Caco-2 (cell line): ENCODE data around the gene DUSP11. TPM values are rescaled to one million over a fixed set of nuclear protein-coding genes. Genes with fewer than 3 reads are reported as not detected.
"Not testable (repeated sequence)": the region's sequence is repeated elsewhere in the genome, so short reads cannot be mapped to it uniquely, and the experiment has no call there.

Experiments
- BruUV-seq: library from RNA; stranded (reverse); fragments of 400-500 nt; replicated peaks from 2 replicates; lab custom pipeline; 2021; lab: Mats Ljungman, UMichigan
- CTCF ChIA-PET: fragments of 300-600 bp; sonication (Branson Sonifier 250); formaldehyde crosslinking; loops from one replicate; lab custom pipeline; 2022; ENCODE audit warnings: antibody characterized with exemption; lab: Charles Lee
- POLR2A ChIA-PET: fragments of 300-600 bp; sonication (Branson Sonifier 250); formaldehyde crosslinking; loops from one replicate; lab custom pipeline; 2022; ENCODE audit warnings: antibody characterized with exemption; lab: Charles Lee
- DNase-seq, 2 experiments: peaks; one replicate each; pipeline versions ENCODE4 v3.0.0 to v3.0.0-alpha.2; 2020 to 2022
- H3K27me3 ChIP-seq: replicated peaks from 2 replicates; pipeline ENCODE4 v1.6.0; 2011; ENCODE audit warnings: low read length; ENCODE audit not compliant: control insufficient read depth, insufficient read depth
- H3K36me3 ChIP-seq: 2 replicates; pipeline ENCODE4 v1.5.1; 2011; ENCODE audit warnings: low read length; ENCODE audit not compliant: control insufficient read depth, insufficient read depth
- H3K4me1 ChIP-seq: fragments of 250-450 bp; sonication (Bioruptor Pico); 2 replicates; pipeline ENCODE4 v1.5.1; 2020; ENCODE audit warnings: mild to moderate bottlenecking
- H3K4me3 ChIP-seq: 2 replicates; pipeline ENCODE4 v1.5.1; 2011; ENCODE audit warnings: low read depth, mild to moderate bottlenecking, control low read depth, low read length
- H3K9me3 ChIP-seq: fragments of 250-450 bp; sonication (Bioruptor Pico); 2 replicates; pipeline ENCODE4 v1.5.1; 2020; ENCODE audit warnings: mild to moderate bottlenecking, moderate library complexity
- H3K27ac Mint-ChIP-seq: one replicate; pipeline ENCODE4 v1.8.0; 2022; ENCODE audit warnings: mixed read lengths; ENCODE audit not compliant: unreplicated experiment
- H3K27me3 Mint-ChIP-seq: one replicate; pipeline ENCODE4 v1.8.0; 2022; ENCODE audit warnings: mixed read lengths; ENCODE audit not compliant: insufficient read depth, unreplicated experiment
- H3K36me3 Mint-ChIP-seq: one replicate; pipeline ENCODE4 v1.8.0; 2022; ENCODE audit warnings: mild to moderate bottlenecking, mixed read lengths; ENCODE audit not compliant: insufficient read depth, unreplicated experiment
- H3K4me1 Mint-ChIP-seq: one replicate; pipeline ENCODE4 v1.8.0; 2022; ENCODE audit warnings: low read depth, mixed read lengths; ENCODE audit not compliant: unreplicated experiment
- H3K4me3 Mint-ChIP-seq: one replicate; pipeline ENCODE4 v1.8.0; 2022; ENCODE audit warnings: mild to moderate bottlenecking, moderate library complexity, mixed read lengths; ENCODE audit not compliant: unreplicated experiment
- H3K9me3 Mint-ChIP-seq: one replicate; pipeline ENCODE4 v1.8.0; 2022; ENCODE audit warnings: mixed read lengths; ENCODE audit not compliant: unreplicated experiment
- CTCF ChIP-seq, 2 experiments: fragments of 200-600 bp in 1 of 2; IDR thresholded peaks; 1 replicate in 1 of 2; 2 replicates in 1 of 2; pipeline versions ENCODE4 v1.5.1 to v1.8.0; 2011 to 2022; ENCODE audit warnings: antibody characterized with exemption in 1 of 2, control low read depth in 1 of 2, inconsistent platforms in 1 of 2, low read depth in 1 of 2, low read length in 1 of 2, mild to moderate bottlenecking in 1 of 2, moderate library complexity in 1 of 2; ENCODE audit not compliant: insufficient read depth in 1 of 2, severe bottlenecking in 1 of 2, unreplicated experiment in 1 of 2
- intact Hi-C: fragments of 100-400 bp; cut with micrococcal nuclease; formaldehyde crosslinking; loops from one replicate; pipeline ENCODE4 v1.10.0; 2022; ENCODE audit not compliant: unreplicated experiment
- total RNA-seq: library from RNA; stranded (reverse); gene quantifications from 2 replicates; pipeline ENCODE4 v1.2.3, GENCODE V29; 2022

Gene DUSP11
- total RNA-seq, 1 experiment from 2014 or later: 24.3 TPM

- Mint-ChIP-seq H3K36me3 (peaks cover 36% of the 10 kb centered on the region), H3K4me1 (no peaks in the 10 kb centered on the region), H3K27me3 (no peaks in the 10 kb centered on the region), H3K4me3 (no peak overlapping the region), H3K27ac (no peak overlapping the region), H3K9me3 (peaks cover 7% of the 10 kb centered on the region)
- Histone ChIP-seq H3K36me3 (peaks cover 2% of the 10 kb centered on the region), H3K27me3 (no peaks in the 10 kb centered on the region), H3K9me3 (no peaks in the 10 kb centered on the region), H3K4me3 (no peak overlapping the region), H3K4me1 (no peaks in the 10 kb centered on the region)
- intact Hi-C loops: no loop called here
- no peak for DNase-seq
- TF ChIP-seq CTCF (IDR thresholded peaks at IDR 0.05; ENCODE audit: insufficient read depth in 1 of 2, low read depth in 1 of 2, low read length in 1 of 2, severe bottlenecking in 1 of 2, unreplicated experiment in 1 of 2): no peak
- CTCF ChIA-PET: no interaction called here
- POLR2A ChIA-PET: interaction anchor here (1.2 kb wide), 1 partner anchor 22 kb away, joined by 3 read pairs; the partner anchor contains the start of gene TPRKB
- BruUV-seq: no TSS peak
These were observed 20.6 kb downstream of the DUSP11 start for GRCh38 chr2:73759285-73759764.

- H3K4me3 Mint-ChIP-seq, BruUV-seq, H3K27ac Mint-ChIP-seq, H3K27me3 Mint-ChIP-seq, DNase-seq, H3K4me1 Mint-ChIP-seq, POLR2A ChIA-PET, H3K9me3 ChIP-seq, H3K4me3 ChIP-seq, H3K27me3 ChIP-seq, CTCF ChIA-PET, intact Hi-C loops, H3K36me3 ChIP-seq, H3K4me1 ChIP-seq: not testable (repeated sequence)
- H3K36me3 Mint-ChIP-seq: peaks cover 27% of the 10 kb centered on the region
- peaks cover 13% of the 10 kb centered on the region for H3K9me3 Mint-ChIP-seq
These were observed 25.6 kb downstream of the DUSP11 start for GRCh38 chr2:73754332-73754731.

- H3K36me3 Mint-ChIP-seq: peaks cover 18% of the 10 kb centered on the region
- Histone ChIP-seq H3K4me1 (no peaks in the 10 kb centered on the region), H3K36me3 (peaks cover 2% of the 10 kb centered on the region), H3K27me3 (no peaks in the 10 kb centered on the region), H3K9me3 (no peaks in the 10 kb centered on the region), H3K4me3 (no peak overlapping the region)
- no peak for TF ChIP-seq CTCF (IDR thresholded peaks at IDR 0.05; ENCODE audit: insufficient read depth in 1 of 2, low read depth in 1 of 2, low read length in 1 of 2, severe bottlenecking in 1 of 2, unreplicated experiment in 1 of 2)
- H3K27me3 Mint-ChIP-seq: no peaks in the 10 kb centered on the region
- no peak overlapping the region for H3K27ac Mint-ChIP-seq
- intact Hi-C loops: no loop called here
- H3K4me3 Mint-ChIP-seq: no peak overlapping the region
- peaks cover 6% of the 10 kb centered on the region for H3K9me3 Mint-ChIP-seq
- POLR2A ChIA-PET: no interaction called here
- DNase-seq: no peak
- BruUV-seq: no TSS peak
- no peaks in the 10 kb centered on the region for H3K4me1 Mint-ChIP-seq
- CTCF ChIA-PET: interaction anchor here (1.0 kb wide), 1 partner anchor 12 kb away, joined by 3 read pairs; the partner anchor contains the start of gene TPRKB
These were observed 30.6 kb downstream of the DUSP11 start for GRCh38 chr2:73749314-73749713.

GRCh38 chr2:73746877-73747208 lies 33.1 kb downstream of the DUSP11 start:
- Mint-ChIP-seq H3K36me3 (peaks cover 15% of the 10 kb centered on the region), H3K4me1 (no peaks in the 10 kb centered on the region), H3K9me3 (no peaks in the 10 kb centered on the region), H3K27me3 (no peaks in the 10 kb centered on the region), H3K4me3 (no peak overlapping the region), H3K27ac (no peak overlapping the region)
- TF ChIP-seq CTCF (IDR thresholded peaks at IDR 0.05; ENCODE audit: insufficient read depth in 1 of 2, low read depth in 1 of 2, low read length in 1 of 2, severe bottlenecking in 1 of 2, unreplicated experiment in 1 of 2): no peak
- no peaks in the 10 kb centered on the region for H3K9me3 ChIP-seq
- no peaks in the 10 kb centered on the region; the same call in 1 of the 2 replicates for H3K36me3 ChIP-seq
- intact Hi-C loops: no loop called here
- no TSS peak for BruUV-seq
- no peaks in the 10 kb centered on the region for H3K27me3 ChIP-seq
- no peaks in the 10 kb centered on the region for H3K4me1 ChIP-seq
- ChIA-PET POLR2A (no interaction called here), CTCF (no interaction called here)
- H3K4me3 ChIP-seq: no peak overlapping the region
- no peak for DNase-seq
